Limb (tissue), 2 donors: ENCODE results near the gene ALG13.
"Not testable (repeated sequence)": the region's sequence is repeated elsewhere in the genome, so short reads cannot be mapped to it uniquely, and the experiment has no call there.

Experiments
- DNase-seq, 2 donors: peaks; one replicate each; pipeline ENCODE4 v3.0.0-alpha.2; 2016; ENCODE audit errors: extremely low spot score in 2 of 2

ALG13 gene

GRCh38 chrX:111680988-111681779, at the start of gene ALG13:
Gene ALG13, plus strand, starts transcription at chrX:111681170. Its CDS starts 49 bp downstream, at chrX:111681219.
- DNase-seq = peak; percentile 71 to 88

GRCh38 chrX:111634823-111635729, 45.9 kb upstream of the ALG13 start:
- peak in 1 of 2 donors; percentile 1 for DNase-seq

- DNase-seq = no peak
These were observed 39.0 kb upstream of the ALG13 start for GRCh38 chrX:111641969-111642368.

GRCh38 chrX:111645165-111645564, 35.8 kb upstream of the ALG13 start:
- not testable (repeated sequence) for DNase-seq

- no peak for DNase-seq
These were observed 35.4 kb upstream of the ALG13 start for GRCh38 chrX:111645607-111646006.

- no peak for DNase-seq
These were observed 34.5 kb upstream of the ALG13 start for GRCh38 chrX:111646515-111646914.

GRCh38 chrX:111648802-111649201, 32.2 kb upstream of the ALG13 start:
- DNase-seq = no peak

GRCh38 chrX:111649638-111650037, 31.3 kb upstream of the ALG13 start:
- no peak for DNase-seq

GRCh38 chrX:111650845-111651244, 30.1 kb upstream of the ALG13 start:
- DNase-seq = no peak

- DNase-seq = no peak
These were observed 28.3 kb upstream of the ALG13 start for GRCh38 chrX:111652719-111653118.

GRCh38 chrX:111661241-111661640, 19.7 kb upstream of the ALG13 start:
- DNase-seq = no peak

GRCh38 chrX:111662292-111662691, 18.7 kb upstream of the ALG13 start:
- no peak for DNase-seq

- peak in 1 of 2 donors; percentile 2 for DNase-seq
These were observed 9.3 kb upstream of the ALG13 start for GRCh38 chrX:111671668-111672067.

- no peak for DNase-seq
These were observed 6.3 kb downstream of the ALG13 start for GRCh38 chrX:111687305-111687704.

- DNase-seq = no peak
These were observed 14.4 kb downstream of the ALG13 start for GRCh38 chrX:111695297-111695880.

- peak in 1 of 2 donors; percentile 5 for DNase-seq
These were observed 38.6 kb downstream of the ALG13 start for GRCh38 chrX:111719426-111720210.

- no peak for DNase-seq
These were observed 47.1 kb downstream of the ALG13 start for GRCh38 chrX:111728096-111728495.

- DNase-seq = no peak
These were observed 50.4 kb downstream of the ALG13 start for GRCh38 chrX:111731351-111731750.

GRCh38 chrX:111736571-111736970, 55.6 kb downstream of the ALG13 start:
- DNase-seq = no peak

GRCh38 chrX:111742018-111742417, 61.0 kb downstream of the ALG13 start:
- DNase-seq = no peak

- DNase-seq = no peak
These were observed 62.3 kb downstream of the ALG13 start for GRCh38 chrX:111743316-111743715.
